ENCODE measurements around the gene CCDC198.

DNA sequence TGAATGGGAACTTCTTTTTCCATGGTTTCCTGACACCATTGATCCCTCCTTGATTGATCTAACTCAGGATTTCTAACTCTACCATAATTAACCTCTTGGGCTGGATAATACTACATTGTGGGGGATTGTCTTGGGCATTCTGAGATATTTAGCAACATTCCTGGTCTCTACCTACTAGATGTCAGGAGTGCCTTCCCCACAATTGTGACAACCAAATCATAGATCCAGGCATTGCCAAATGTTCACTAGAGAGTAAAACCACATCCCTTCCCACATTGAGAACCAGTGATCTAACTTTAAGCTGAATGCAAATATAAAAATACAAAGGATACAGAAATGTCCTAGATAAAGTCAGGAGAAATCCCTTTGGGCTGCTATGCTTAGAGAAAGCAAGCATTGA, 36.9 kb upstream of the CCDC198 start:
- TF ChIP-seq, protein P1, sequence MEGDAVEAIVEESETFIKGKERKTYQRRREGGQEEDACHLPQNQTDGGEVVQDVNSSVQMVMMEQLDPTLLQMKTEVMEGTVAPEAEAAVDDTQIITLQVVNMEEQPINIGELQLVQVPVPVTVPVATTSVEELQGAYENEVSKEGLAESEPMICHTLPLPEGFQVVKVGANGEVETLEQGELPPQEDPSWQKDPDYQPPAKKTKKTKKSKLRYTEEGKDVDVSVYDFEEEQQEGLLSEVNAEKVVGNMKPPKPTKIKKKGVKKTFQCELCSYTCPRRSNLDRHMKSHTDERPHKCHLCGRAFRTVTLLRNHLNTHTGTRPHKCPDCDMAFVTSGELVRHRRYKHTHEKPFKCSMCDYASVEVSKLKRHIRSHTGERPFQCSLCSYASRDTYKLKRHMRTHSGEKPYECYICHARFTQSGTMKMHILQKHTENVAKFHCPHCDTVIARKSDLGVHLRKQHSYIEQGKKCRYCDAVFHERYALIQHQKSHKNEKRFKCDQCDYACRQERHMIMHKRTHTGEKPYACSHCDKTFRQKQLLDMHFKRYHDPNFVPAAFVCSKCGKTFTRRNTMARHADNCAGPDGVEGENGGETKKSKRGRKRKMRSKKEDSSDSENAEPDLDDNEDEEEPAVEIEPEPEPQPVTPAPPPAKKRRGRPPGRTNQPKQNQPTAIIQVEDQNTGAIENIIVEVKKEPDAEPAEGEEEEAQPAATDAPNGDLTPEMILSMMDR (IDR thresholded peaks at IDR 0.05): no peak
- no peak for TF ChIP-seq POLR2A (IDR thresholded peaks at IDR 0.05)
- no peak for TF ChIP-seq EP300 (IDR thresholded peaks at IDR 0.05)
